Raji (cell line): ENCODE data around the gene CUL5.

Experiments used
- POLR2A ChIP-seq: IDR thresholded peaks from 2 replicates; pipeline ENCODE4 v1.6.1; 2011; ENCODE audit warnings: low read depth, low read length, control low read depth; ENCODE audit not compliant: insufficient read depth

CUL5 gene

DNA sequence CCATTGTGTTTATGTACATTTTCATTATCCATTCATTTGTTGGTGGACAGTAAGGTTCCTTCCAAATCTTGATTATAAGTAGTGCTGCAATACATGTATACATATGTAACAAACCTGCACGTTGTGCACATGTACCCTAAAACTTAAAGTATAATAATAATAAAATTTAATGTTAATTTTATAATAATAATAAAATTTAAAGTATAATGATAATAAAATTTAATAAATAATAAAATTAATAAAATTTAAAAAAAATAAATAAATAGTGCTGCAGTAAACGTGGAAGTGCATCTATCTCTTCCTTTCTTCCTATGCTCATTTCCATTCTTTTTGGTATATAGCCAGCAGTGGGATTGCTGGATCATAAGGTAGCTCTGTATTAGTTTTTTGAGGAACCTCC lies 54.7 kb downstream of the CUL5 start:
- no peak for TF ChIP-seq POLR2A

DNA sequence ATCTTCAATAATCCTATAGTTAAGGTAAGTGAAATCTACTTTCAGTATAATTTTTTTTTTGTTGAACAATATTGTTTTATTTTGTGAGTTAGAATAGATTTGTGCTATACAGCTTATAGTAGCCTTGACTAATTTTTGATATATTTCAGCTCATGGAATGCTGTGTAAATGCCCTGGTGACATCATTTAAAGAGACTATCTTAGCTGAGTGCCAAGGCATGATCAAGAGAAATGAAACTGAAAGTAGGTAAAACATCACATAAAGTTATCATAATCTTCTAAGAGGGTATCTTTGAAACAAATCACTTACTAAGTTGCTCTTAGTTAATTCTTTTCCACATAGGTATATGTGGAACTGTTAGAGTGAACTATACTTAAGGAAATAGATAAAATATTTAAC lies 61.2 kb downstream of the CUL5 start:
- TF ChIP-seq POLR2A: no peak

- TF ChIP-seq POLR2A: no peak
Observed at GRCh38 chr11:108084811-108085210, 76.1 kb downstream of the CUL5 start.

- no peak for TF ChIP-seq POLR2A
Observed at GRCh38 chr11:108085672-108086071, 77.0 kb downstream of the CUL5 start.

GRCh38 chr11:108092134-108092533 lies 83.4 kb downstream of the CUL5 start:
- TF ChIP-seq POLR2A: no peak

DNA sequence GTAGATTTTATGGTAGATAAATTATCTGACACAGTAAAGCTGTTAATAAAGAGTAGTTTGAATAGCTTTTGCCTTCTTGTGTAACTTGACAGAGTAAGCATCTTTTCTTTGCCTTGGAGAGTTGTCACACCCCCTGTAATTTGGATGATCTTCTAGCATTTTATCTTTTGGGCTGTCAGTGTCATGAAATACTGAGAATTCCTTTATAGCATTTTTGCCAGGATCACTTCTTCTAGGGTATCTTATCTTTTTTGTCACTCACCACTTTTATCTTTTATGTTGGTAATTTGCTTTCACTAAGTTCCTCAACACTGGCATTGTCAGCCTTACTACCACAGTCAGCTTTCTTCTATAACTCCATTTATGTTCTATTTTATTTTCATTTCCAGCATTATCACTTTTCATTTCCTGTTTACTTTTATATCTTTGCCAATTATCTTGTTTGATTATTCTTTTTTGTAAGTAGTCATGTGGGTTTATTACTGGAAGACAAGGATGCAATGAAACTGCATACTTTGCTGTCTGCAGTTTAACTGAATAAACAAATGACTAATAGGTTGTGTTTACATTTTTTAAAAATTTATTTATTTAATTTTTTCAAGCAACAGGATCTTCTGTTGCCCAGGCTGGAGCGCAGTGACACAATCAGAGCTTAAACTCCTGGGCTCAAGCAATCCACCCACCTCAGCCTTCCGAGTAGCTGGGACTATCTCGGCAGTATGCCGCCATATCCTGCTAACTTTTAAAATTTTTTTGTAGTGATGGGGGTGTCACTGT lies 84.6 kb downstream of the CUL5 start:
- no peak for TF ChIP-seq POLR2A

GRCh38 chr11:108097179-108097578 lies 88.5 kb downstream of the CUL5 start:
- TF ChIP-seq POLR2A: no peak

GRCh38 chr11:108101090-108101775 lies 92.5 kb downstream of the CUL5 start:
- TF ChIP-seq POLR2A: no peak

DNA sequence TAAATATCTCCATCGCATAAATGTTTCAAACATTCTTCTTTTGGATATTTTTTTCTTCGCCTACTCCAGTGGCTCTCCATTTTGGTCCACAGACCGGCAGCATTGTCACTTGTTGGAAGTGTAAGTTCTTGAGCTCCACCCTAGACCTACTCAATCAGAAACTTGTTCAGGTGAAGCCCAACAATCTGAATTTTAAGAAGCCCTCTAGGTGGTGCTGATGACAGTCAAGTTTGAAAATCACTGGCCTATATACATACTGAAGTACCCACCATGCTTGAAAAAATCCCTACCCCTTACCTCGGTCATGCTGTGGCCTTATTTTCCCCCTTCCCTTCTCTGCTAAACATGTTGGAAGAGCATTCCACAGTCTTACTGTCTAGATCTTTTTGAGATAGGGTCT lies 102.4 kb downstream of the CUL5 start:
- no peak for TF ChIP-seq POLR2A

- TF ChIP-seq POLR2A: no peak
Observed at GRCh38 chr11:108112057-108112456, 103.4 kb downstream of the CUL5 start.

DNA sequence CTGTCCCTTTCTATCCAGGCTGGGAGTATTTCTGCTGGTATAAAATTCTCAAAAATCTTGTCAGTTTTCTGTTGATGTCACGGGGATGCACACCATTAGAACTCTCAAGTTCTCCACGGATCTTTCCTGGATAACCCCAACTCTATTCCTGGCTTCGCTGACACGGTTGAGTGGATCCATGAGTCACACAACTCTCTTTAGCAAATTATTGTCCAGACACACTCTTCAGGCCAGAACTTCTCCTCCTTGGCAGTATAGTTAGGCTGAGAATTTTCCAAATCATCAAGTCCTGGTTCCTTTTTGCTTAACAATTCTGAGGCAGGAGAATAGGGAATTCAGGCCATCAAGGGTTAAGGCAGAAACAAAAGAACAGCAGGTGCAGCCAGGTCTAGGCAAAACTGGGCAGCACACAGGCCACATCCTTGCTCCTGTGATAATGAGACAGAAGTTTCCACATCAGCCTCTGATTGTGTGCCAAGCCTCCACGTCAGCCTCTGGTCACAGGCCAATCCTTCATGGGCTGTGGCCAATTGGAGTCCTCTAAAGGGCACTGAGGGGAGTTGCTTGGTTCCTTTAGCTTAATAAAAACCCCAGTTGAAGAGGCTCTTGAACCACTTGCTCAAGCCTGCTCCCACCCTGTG lies 106.9 kb downstream of the CUL5 start:
- TF ChIP-seq POLR2A: no peak

GRCh38 chr11:108117746-108118371 lies 109.2 kb downstream of the CUL5 start:
- TF ChIP-seq POLR2A: no peak

DNA sequence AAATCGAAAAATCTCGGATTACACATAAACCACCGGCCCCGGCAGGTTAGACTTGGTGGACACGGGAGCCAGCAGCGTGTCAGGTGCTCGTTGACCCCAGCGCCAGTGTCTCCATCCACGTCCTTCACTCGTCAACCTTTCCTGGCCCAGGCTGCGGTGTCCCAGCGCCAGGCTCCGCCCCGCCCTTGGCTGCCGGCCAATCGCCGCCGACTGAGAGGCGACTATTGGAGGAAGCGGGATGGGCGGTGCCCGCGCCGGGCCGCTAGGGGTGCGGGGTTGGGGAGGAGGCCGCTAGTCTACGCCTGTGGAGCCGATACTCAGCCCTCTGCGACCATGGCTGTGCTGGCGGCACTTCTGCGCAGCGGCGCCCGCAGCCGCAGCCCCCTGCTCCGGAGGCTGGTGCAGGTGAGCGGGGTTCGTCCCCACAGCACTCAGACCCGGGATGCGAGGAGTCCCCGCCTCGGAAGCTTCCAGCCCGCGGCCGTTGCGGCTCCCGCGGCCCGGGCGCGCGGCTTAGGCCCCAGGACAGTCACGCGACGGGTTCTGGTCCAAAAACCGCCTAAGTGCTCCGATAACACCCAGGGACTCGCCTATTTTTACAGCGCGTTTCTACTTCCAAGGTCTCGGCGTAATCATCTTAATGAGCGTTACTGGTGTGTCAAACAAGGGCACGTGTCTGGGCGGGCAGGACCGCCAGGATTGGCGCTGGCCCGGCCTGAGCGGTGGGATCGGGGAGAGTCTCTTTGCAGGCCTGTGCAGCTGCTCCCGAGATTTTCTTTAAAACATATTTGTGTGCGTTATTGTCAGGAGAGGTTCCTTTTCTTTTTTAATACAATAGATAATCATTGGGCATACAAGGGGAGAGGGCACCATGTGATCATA lies 112.8 kb downstream of the CUL5 start, which contains the start of gene ACAT1:
Gene ACAT1 (plus strand): TSS at position 294 of the 882 bp plus-strand sequence. CDS start 40 bp downstream, at position 334.
- peak; percentile 85 for TF ChIP-seq POLR2A

DNA sequence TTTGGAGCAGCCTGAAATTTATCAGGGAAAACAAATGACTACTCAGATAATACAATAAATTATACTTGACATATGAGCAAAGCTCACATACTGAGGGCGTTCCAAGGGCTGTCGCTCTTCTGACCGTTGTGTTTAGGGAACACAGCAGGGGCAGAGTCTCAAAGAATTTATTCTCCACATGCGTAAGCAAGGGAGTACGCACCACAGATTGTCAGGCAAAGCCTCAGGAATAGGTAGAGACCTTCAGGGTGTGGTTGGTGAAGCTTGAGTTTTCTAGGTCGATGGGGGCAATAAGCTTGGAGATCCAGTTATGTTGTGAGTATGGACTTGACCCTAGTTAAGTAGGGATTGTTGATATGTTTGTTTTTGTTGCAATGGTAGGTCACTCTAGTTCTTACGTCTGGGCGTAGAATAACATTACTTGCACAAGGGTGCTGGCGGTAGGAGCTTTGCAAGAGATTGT lies 113.5 kb downstream of the CUL5 start:
- TF ChIP-seq POLR2A: no peak
